Stimulated activated naive CD4-positive, alpha-beta T cell (primary cell): Measurements from ENCODE around the gene OR2AE1.

ENCODE experiments used
- DNase-seq, 6 experiments: peaks; one replicate each; lab custom pipeline; 2025; lab: John Stamatoyannopoulos, UW

The OR2AE1 gene

GRCh38 chr7:99860281-99861127, 16.3 kb downstream of the OR2AE1 start:
- no peak for DNase-seq

- DNase-seq: no peak
Observed at GRCh38 chr7:99855236-99855635, 21.6 kb downstream of the OR2AE1 start.

- DNase-seq: no peak
Observed at GRCh38 chr7:99848420-99849216, 28.2 kb downstream of the OR2AE1 start.

GRCh38 chr7:99844328-99844727, 32.5 kb downstream of the OR2AE1 start:
- no peak for DNase-seq

- no peak for DNase-seq
Observed at GRCh38 chr7:99843808-99844207, 33.0 kb downstream of the OR2AE1 start.

- DNase-seq: no peak
Observed at GRCh38 chr7:99842926-99843325, 33.9 kb downstream of the OR2AE1 start.

GRCh38 chr7:99840136-99840869, 36.5 kb downstream of the OR2AE1 start:
- DNase-seq: no peak

GRCh38 chr7:99839287-99840021, 37.4 kb downstream of the OR2AE1 start:
- no peak for DNase-seq

- DNase-seq: no peak
Observed at GRCh38 chr7:99837649-99838361, 39.0 kb downstream of the OR2AE1 start.

GRCh38 chr7:99835189-99835588, 41.6 kb downstream of the OR2AE1 start:
- DNase-seq: no peak

- DNase-seq: no peak
Observed at GRCh38 chr7:99834382-99834781, 42.5 kb downstream of the OR2AE1 start.

GRCh38 chr7:99833289-99833877, 43.5 kb downstream of the OR2AE1 start:
- DNase-seq: no peak

GRCh38 chr7:99831595-99831994, 45.2 kb downstream of the OR2AE1 start:
- no peak for DNase-seq

- DNase-seq: no peak
Observed at GRCh38 chr7:99829524-99830160, 47.2 kb downstream of the OR2AE1 start.

GRCh38 chr7:99828811-99829210, 48.0 kb downstream of the OR2AE1 start:
- no peak for DNase-seq

- DNase-seq: no peak
Observed at GRCh38 chr7:99827040-99827778, 49.6 kb downstream of the OR2AE1 start.
